OCI-LY3 (cell line): ENCODE results near the gene COL4A4.

ENCODE experiments used
- H2AFZ ChIP-seq: fragments of 200-600, 300-600 bp; shearing (Covaris generic); 2 replicates; pipeline ENCODE4 v1.6.0; 2014; ENCODE audit warnings: antibody characterized with exemption, low read depth, low read length
- H3K27ac ChIP-seq: fragments of 200-600, 300-600 bp; sonication (generic); 2 replicates; pipeline ENCODE4 v1.5.1; 2014; ENCODE audit warnings: mild to moderate bottlenecking, low read length, moderate library complexity, mixed read lengths
- H3K27me3 ChIP-seq: fragments of 200-600, 300-600 bp; sonication (generic); 2 replicates; pipeline ENCODE4 v1.6.1; 2014; ENCODE audit warnings: low read depth, low read length, mixed read lengths
- H3K36me3 ChIP-seq: fragments of 200-600, 300-600 bp; sonication (generic); replicated peaks from 2 replicates; pipeline ENCODE3; 2014; ENCODE audit warnings: low read depth, low read length, mixed read lengths
- H3K4me1 ChIP-seq: fragments of 300-600, 200-600 bp; sonication (generic); 2 replicates; pipeline ENCODE4 v1.6.1; 2014; ENCODE audit warnings: low read length, mixed read lengths
- H3K4me2 ChIP-seq: fragments of 200-600, 300-600 bp; sonication (generic); 2 replicates; pipeline ENCODE4 v1.6.1; 2014; ENCODE audit warnings: low read length, mixed read lengths
- H3K4me3 ChIP-seq: fragments of 300-600, 200-600 bp; sonication (generic); 2 replicates; pipeline ENCODE4 v1.5.1; 2014; ENCODE audit warnings: antibody characterized with exemption, mild to moderate bottlenecking, low read length, moderate library complexity
- H3K79me2 ChIP-seq: fragments of 300-600, 200-600 bp; shearing (Covaris generic); 2 replicates; pipeline ENCODE4 v1.6.1; 2014; ENCODE audit warnings: mild to moderate bottlenecking, low read length, mixed read lengths
- H3K9ac ChIP-seq: fragments of 300-600, 200-600 bp; shearing (Covaris generic); 2 replicates; pipeline ENCODE4 v1.6.0; 2014; ENCODE audit warnings: mild to moderate bottlenecking, low read length, moderate library complexity
- H3K9me3 ChIP-seq: fragments of 200-600, 300-600 bp; shearing (Covaris generic); 2 replicates; pipeline ENCODE4 v1.6.1; 2014; ENCODE audit warnings: low read length, mixed read lengths; ENCODE audit not compliant: insufficient read depth
- H4K20me1 ChIP-seq: fragments of 200-600, 300-600 bp; sonication (generic); 2 replicates; pipeline ENCODE4 v1.6.1; 2016; ENCODE audit warnings: low read length, mixed read lengths; ENCODE audit not compliant: insufficient read depth
- CTCF ChIP-seq: fragments of 200-600, 300-600 bp; sonication (generic); IDR thresholded peaks from 2 replicates; pipeline ENCODE4 v1.5.1; 2014; ENCODE audit warnings: antibody characterized with exemption, low read length, low read depth
- EZH2phosphoT487 ChIP-seq: fragments of 200-600 bp; shearing (Covaris generic); IDR thresholded peaks from 2 replicates; pipeline ENCODE4 v1.6.1; 2018; ENCODE audit warnings: antibody characterized with exemption, mixed run types, low read depth

The COL4A4 gene

GRCh38 chr2:227163485-227163997 is 464 bp downstream of the COL4A4 start:
- Histone ChIP-seq H4K20me1 (no peaks in the 10 kb centered on the region), H3K36me3 (no peaks in the 10 kb centered on the region), H3K79me2 (no peaks in the 10 kb centered on the region), H3K27me3 (peaks cover 23% of the 10 kb centered on the region), H3K4me2 (peak overlapping the region; percentile 78), H2AFZ (peak overlapping the region; percentile 40; the same call in 1 of the 2 replicates), H3K4me3 (peak overlapping the region; percentile 81), H3K4me1 (peaks cover 3% of the 10 kb centered on the region; the same call in 1 of the 2 replicates), H3K9ac (no peak overlapping the region; the same call in 1 of the 2 replicates), H3K27ac (no peak overlapping the region), H3K9me3 (no peaks in the 10 kb centered on the region)
- no peak for TF ChIP-seq EZH2phosphoT487

GRCh38 chr2:227161947-227162346 is 2.1 kb downstream of the COL4A4 start:
- peaks cover 3% of the 10 kb centered on the region; the same call in 1 of the 2 replicates for H3K4me1 ChIP-seq
- no peak overlapping the region for H3K4me3 ChIP-seq
- H4K20me1 ChIP-seq, result no peaks in the 10 kb centered on the region
- TF ChIP-seq CTCF (no peak), EZH2phosphoT487 (no peak)
- peaks cover 23% of the 10 kb centered on the region for H3K27me3 ChIP-seq
- no peak overlapping the region for H2AFZ ChIP-seq
- H3K9me3 ChIP-seq, result no peaks in the 10 kb centered on the region
- no peak overlapping the region for H3K27ac ChIP-seq
- no peak overlapping the region for H3K9ac ChIP-seq
- no peaks in the 10 kb centered on the region for H3K79me2 ChIP-seq
- no peaks in the 10 kb centered on the region for H3K36me3 ChIP-seq
- H3K4me2 ChIP-seq, result no peak overlapping the region

- Histone ChIP-seq H3K9ac (no peak overlapping the region), H3K79me2 (no peaks in the 10 kb centered on the region), H4K20me1 (no peaks in the 10 kb centered on the region), H3K9me3 (no peaks in the 10 kb centered on the region), H3K4me1 (peaks cover 1% of the 10 kb centered on the region; the same call in 1 of the 2 replicates), H2AFZ (no peak overlapping the region), H3K36me3 (no peaks in the 10 kb centered on the region), H3K4me2 (no peak overlapping the region), H3K4me3 (no peak overlapping the region), H3K27ac (no peak overlapping the region), H3K27me3 (peaks cover 15% of the 10 kb centered on the region)
- TF ChIP-seq EZH2phosphoT487 (no peak), CTCF (no peak)
Measured at GRCh38 chr2:227160164-227160563, 3.8 kb downstream of the COL4A4 start.

GRCh38 chr2:227154986-227155774 is 8.8 kb downstream of the COL4A4 start:
- Histone ChIP-seq H3K79me2 (no peaks in the 10 kb centered on the region), H3K27ac (no peak overlapping the region), H2AFZ (no peak overlapping the region), H3K36me3 (no peaks in the 10 kb centered on the region), H3K4me3 (no peak overlapping the region), H3K4me1 (no peaks in the 10 kb centered on the region), H3K4me2 (no peak overlapping the region), H3K9me3 (no peaks in the 10 kb centered on the region), H4K20me1 (no peaks in the 10 kb centered on the region), H3K27me3 (no peaks in the 10 kb centered on the region; the same call in 1 of the 2 replicates), H3K9ac (no peak overlapping the region)
- TF ChIP-seq EZH2phosphoT487 (no peak), CTCF (no peak)
